ENCODE measurements around the gene KCNE1.

Gene KCNE1

GRCh38 chr21:34510148-34511142 lies 1.6 kb downstream of the KCNE1 start:
- Histone ChIP-seq H3K9me3 (replicated peaks; ENCODE audit: insufficient read depth, low read length) (no peaks in the 10 kb centered on the region), H3K9ac (ENCODE audit: low read length) (no peak overlapping the region), H3F3A (ENCODE audit: insufficient read depth, low read length) (no peaks in the 10 kb centered on the region), H2AFZ (ENCODE audit: low read length) (no peak overlapping the region), H3K4me2 (ENCODE audit: low read depth, low read length) (no peak overlapping the region), H3K27me3 (replicated peaks; ENCODE audit: insufficient read depth, low read length) (no peaks in the 10 kb centered on the region), H3K9me2 (replicated peaks; ENCODE audit: insufficient read depth, low read length) (no peaks in the 10 kb centered on the region), H4K20me1 (ENCODE audit: insufficient read depth, low read length) (no peaks in the 10 kb centered on the region), H3K79me2 (ENCODE audit: low read length) (no peaks in the 10 kb centered on the region), H3K4me3 (ENCODE audit: low read length) (no peak overlapping the region), H3K4me1 (ENCODE audit: low read length) (no peaks in the 10 kb centered on the region), H3K36me3 (replicated peaks; ENCODE audit: insufficient read depth, low read length) (no peaks in the 10 kb centered on the region), H3K27ac (ENCODE audit: low read length) (no peak overlapping the region)
- peak; percentile 74 for DNase-seq
- no peak for TF ChIP-seq EZH2phosphoT487 (IDR thresholded peaks at IDR 0.05; ENCODE audit: low read length)
- TF ChIP-seq CTCF (IDR thresholded peaks at IDR 0.05; ENCODE audit: low read length) = peak; percentile 94
- no peak for TF ChIP-seq EZH2 (optimal IDR thresholded peaks at IDR 0.05; ENCODE audit: low read depth, low read length)

GRCh38 chr21:34509151-34509550 lies 2.9 kb downstream of the KCNE1 start:
- H3K27me3 ChIP-seq (replicated peaks; ENCODE audit: insufficient read depth, low read length) = no peaks in the 10 kb centered on the region
- H3K4me3 ChIP-seq (ENCODE audit: low read length) = no peak overlapping the region
- peak; percentile 21 for DNase-seq
- H3K4me2 ChIP-seq (ENCODE audit: low read depth, low read length) = no peak overlapping the region
- H3F3A ChIP-seq (ENCODE audit: insufficient read depth, low read length) = no peaks in the 10 kb centered on the region
- no peaks in the 10 kb centered on the region for H3K79me2 ChIP-seq (ENCODE audit: low read length)
- no peaks in the 10 kb centered on the region for H3K9me3 ChIP-seq (replicated peaks; ENCODE audit: insufficient read depth, low read length)
- peak; percentile 49 for TF ChIP-seq CTCF (IDR thresholded peaks at IDR 0.05; ENCODE audit: low read length)
- TF ChIP-seq EZH2 (optimal IDR thresholded peaks at IDR 0.05; ENCODE audit: low read depth, low read length) = no peak
- no peak for TF ChIP-seq EZH2phosphoT487 (IDR thresholded peaks at IDR 0.05; ENCODE audit: low read length)
- no peaks in the 10 kb centered on the region for H3K36me3 ChIP-seq (replicated peaks; ENCODE audit: insufficient read depth, low read length)
- H2AFZ ChIP-seq (ENCODE audit: low read length) = no peak overlapping the region
- no peak overlapping the region for H3K27ac ChIP-seq (ENCODE audit: low read length)
- H4K20me1 ChIP-seq (ENCODE audit: insufficient read depth, low read length) = no peaks in the 10 kb centered on the region
- no peaks in the 10 kb centered on the region for H3K4me1 ChIP-seq (ENCODE audit: low read length)
- H3K9ac ChIP-seq (ENCODE audit: low read length) = no peak overlapping the region
- H3K9me2 ChIP-seq (replicated peaks; ENCODE audit: insufficient read depth, low read length) = no peaks in the 10 kb centered on the region

- H3K4me2 ChIP-seq (ENCODE audit: low read depth, low read length) = no peak overlapping the region
- no peak overlapping the region for H3K27ac ChIP-seq (ENCODE audit: low read length)
- H3K4me3 ChIP-seq (ENCODE audit: low read length) = no peak overlapping the region
- H3K9me3 ChIP-seq (replicated peaks; ENCODE audit: insufficient read depth, low read length) = no peaks in the 10 kb centered on the region
- no peaks in the 10 kb centered on the region for H3K4me1 ChIP-seq (ENCODE audit: low read length)
- H3K79me2 ChIP-seq (ENCODE audit: low read length) = no peaks in the 10 kb centered on the region
- no peaks in the 10 kb centered on the region for H3K9me2 ChIP-seq (replicated peaks; ENCODE audit: insufficient read depth, low read length)
- no peaks in the 10 kb centered on the region for H4K20me1 ChIP-seq (ENCODE audit: insufficient read depth, low read length)
- TF ChIP-seq EZH2phosphoT487 (IDR thresholded peaks at IDR 0.05; ENCODE audit: low read length) = no peak
- no peak for TF ChIP-seq CTCF (IDR thresholded peaks at IDR 0.05; ENCODE audit: low read length)
- TF ChIP-seq EZH2 (optimal IDR thresholded peaks at IDR 0.05; ENCODE audit: low read depth, low read length) = no peak
- no peak overlapping the region for H3K9ac ChIP-seq (ENCODE audit: low read length)
- H3F3A ChIP-seq (ENCODE audit: insufficient read depth, low read length) = no peaks in the 10 kb centered on the region
- DNase-seq = no peak
- no peak overlapping the region for H2AFZ ChIP-seq (ENCODE audit: low read length)
- H3K27me3 ChIP-seq (replicated peaks; ENCODE audit: insufficient read depth, low read length) = no peaks in the 10 kb centered on the region
- no peaks in the 10 kb centered on the region for H3K36me3 ChIP-seq (replicated peaks; ENCODE audit: insufficient read depth, low read length)
These were observed 7.4 kb downstream of the KCNE1 start for GRCh38 chr21:34504595-34504994.

All from MM.1S (cell line).